Esophagus muscularis mucosa (tissue), 3 donors: Measurements from ENCODE around the gene TNFRSF1A.

ENCODE experiments used
- EP300 ChIP-seq: sonication (generic); formaldehyde crosslinking; IDR thresholded peaks from one replicate; pipeline ENCODE4 v1.6.1; 2017; ENCODE audit warnings: antibody characterized with exemption
- POLR2AphosphoS5 ChIP-seq, 2 donors: sonication (generic); formaldehyde crosslinking; IDR thresholded peaks; one replicate each; pipeline ENCODE4 v1.6.1; 2017; ENCODE audit warnings: antibody characterized with exemption in 2 of 2

DNA sequence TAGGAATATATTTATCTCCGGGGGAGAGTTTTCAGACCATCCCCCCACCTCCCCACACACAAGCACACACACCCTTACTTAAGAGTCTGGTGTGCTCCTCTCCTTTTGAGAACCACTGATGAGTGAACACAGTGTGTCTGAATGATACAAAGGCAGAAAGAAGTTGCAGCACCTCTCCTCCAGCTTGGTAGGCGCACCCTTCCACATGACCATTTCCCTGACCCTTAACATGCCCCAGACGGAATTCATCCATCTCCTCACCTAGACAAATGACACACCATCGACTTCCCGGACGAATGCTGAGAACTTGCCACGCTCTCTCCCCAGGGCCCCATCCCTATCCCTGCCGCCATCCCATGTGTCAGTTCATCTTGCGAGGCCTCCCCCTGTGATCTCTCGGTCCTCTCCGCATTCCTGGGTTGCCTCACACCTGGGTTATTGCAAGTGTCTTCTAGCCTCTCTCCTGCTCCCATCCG lies 3.9 kb downstream of the TNFRSF1A start:
- peak in 1 of 2 donors; percentile 55 for TF ChIP-seq POLR2AphosphoS5 (IDR thresholded peaks at IDR 0.05)
- TF ChIP-seq EP300: no peak
